HCT116 (cell line): Measurements from ENCODE around the gene DTD1.

Experiments used
- CEBPB ChIP-seq: IDR thresholded peaks from 2 replicates; pipeline ENCODE4 v1.6.1; 2012; ENCODE audit warnings: low read depth
- EGR1 ChIP-seq: IDR thresholded peaks from 2 replicates; pipeline ENCODE4 v1.6.1; 2012; ENCODE audit warnings: low read depth
- POLR2A ChIP-seq: IDR thresholded peaks from 2 replicates; pipeline ENCODE4 v1.7.0; 2011; ENCODE audit warnings: borderline replicate concordance; ENCODE audit not compliant: insufficient read depth, insufficient read length; ENCODE audit errors: extremely low read depth
- POLR2AphosphoS5 ChIP-seq: IDR thresholded peaks from 2 replicates; pipeline ENCODE4 v1.6.1; 2011; ENCODE audit warnings: mild to moderate bottlenecking, low read depth, low read length, moderate library complexity
- TF ChIP-seq, protein P1 (sequence below), 3 experiments: fragments of 200-600 bp in 1 of 3; sonication (generic) in 1 of 3; IDR thresholded peaks in 2 of 3; conservative IDR thresholded peaks in 1 of 3; 2 replicates each; pipeline ENCODE4 v1.5.1; 2012 to 2017; ENCODE audit warnings: low read depth in 2 of 3, low read length in 2 of 3, antibody characterized with exemption in 1 of 3, borderline replicate concordance in 1 of 3, control low read depth in 1 of 3, mild to moderate bottlenecking in 1 of 3, mixed read lengths in 1 of 3, mixed run types in 1 of 3, moderate library complexity in 1 of 3; ENCODE audit not compliant: insufficient read depth in 1 of 3

DNA sequence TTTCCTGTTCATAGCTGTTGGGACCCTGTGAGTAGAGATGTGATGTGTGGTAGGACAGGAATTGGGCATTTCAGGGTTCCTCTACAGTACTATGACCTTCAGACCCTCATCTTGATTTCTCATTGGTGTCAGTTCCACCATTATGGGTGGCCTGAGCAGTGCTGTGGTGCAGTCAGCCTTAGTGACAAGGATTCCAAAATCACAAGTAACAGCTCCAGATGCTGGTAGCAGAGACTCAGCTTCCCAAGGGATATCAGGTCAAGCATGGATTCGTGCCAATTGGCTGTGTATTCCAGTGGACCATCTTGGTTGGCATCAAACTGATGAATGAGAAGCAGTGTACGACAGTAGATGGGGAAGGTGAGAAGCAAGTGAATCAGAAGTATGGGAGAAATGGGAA, 16.8 kb upstream of the DTD1 start:
- no peak for TF ChIP-seq POLR2A
- TF ChIP-seq, protein P1, sequence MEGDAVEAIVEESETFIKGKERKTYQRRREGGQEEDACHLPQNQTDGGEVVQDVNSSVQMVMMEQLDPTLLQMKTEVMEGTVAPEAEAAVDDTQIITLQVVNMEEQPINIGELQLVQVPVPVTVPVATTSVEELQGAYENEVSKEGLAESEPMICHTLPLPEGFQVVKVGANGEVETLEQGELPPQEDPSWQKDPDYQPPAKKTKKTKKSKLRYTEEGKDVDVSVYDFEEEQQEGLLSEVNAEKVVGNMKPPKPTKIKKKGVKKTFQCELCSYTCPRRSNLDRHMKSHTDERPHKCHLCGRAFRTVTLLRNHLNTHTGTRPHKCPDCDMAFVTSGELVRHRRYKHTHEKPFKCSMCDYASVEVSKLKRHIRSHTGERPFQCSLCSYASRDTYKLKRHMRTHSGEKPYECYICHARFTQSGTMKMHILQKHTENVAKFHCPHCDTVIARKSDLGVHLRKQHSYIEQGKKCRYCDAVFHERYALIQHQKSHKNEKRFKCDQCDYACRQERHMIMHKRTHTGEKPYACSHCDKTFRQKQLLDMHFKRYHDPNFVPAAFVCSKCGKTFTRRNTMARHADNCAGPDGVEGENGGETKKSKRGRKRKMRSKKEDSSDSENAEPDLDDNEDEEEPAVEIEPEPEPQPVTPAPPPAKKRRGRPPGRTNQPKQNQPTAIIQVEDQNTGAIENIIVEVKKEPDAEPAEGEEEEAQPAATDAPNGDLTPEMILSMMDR (IDR thresholded peaks at IDR 0.05 in 2 of 3, conservative IDR thresholded peaks at IDR 0.05 in 1 of 3; ENCODE audit: borderline replicate concordance in 1 of 3, insufficient read depth in 1 of 3, low read depth in 2 of 3, low read length in 2 of 3), result no peak
- no peak for TF ChIP-seq POLR2AphosphoS5
- no peak for TF ChIP-seq EGR1
- TF ChIP-seq CEBPB, result no peak
